ENCODE measurements around the gene SETSIP.
A peak's percentile ranks its signal among the peaks of the same experiment; 100 is the strongest.
"Not testable (repeated sequence)": the region's sequence is repeated elsewhere in the genome, so short reads cannot be mapped to it uniquely, and the experiment has no call there.

Gene SETSIP

GRCh38 chr1:92045766-92046495 is 29.3 kb downstream of the SETSIP start:
- DNase-seq = peak; percentile 45

- DNase-seq = no peak
Observed at GRCh38 chr1:92043621-92044020, 31.6 kb downstream of the SETSIP start.

GRCh38 chr1:92040971-92041370 is 34.2 kb downstream of the SETSIP start:
- no peak for DNase-seq

GRCh38 chr1:92038695-92039346 is 36.4 kb downstream of the SETSIP start:
- no peak for DNase-seq

GRCh38 chr1:92037400-92037799 is 37.8 kb downstream of the SETSIP start:
- DNase-seq = peak; percentile 29

- peak; percentile 30 for DNase-seq
Observed at GRCh38 chr1:92031281-92032110, 43.7 kb downstream of the SETSIP start.

GRCh38 chr1:92030656-92031107 is 44.5 kb downstream of the SETSIP start:
- no peak for DNase-seq

GRCh38 chr1:92029241-92029922 is 45.8 kb downstream of the SETSIP start:
- peak; percentile 57 for DNase-seq

GRCh38 chr1:92026806-92027205 is 48.4 kb downstream of the SETSIP start:
- DNase-seq = no peak

- not testable (repeated sequence) for DNase-seq
Observed at GRCh38 chr1:92026042-92026441, 49.2 kb downstream of the SETSIP start.
